GM18858 (cell line): ENCODE measurements around the gene TANGO6.
"Not testable (repeated sequence)": the region's sequence is repeated elsewhere in the genome, so short reads cannot be mapped to it uniquely, and the experiment has no call there.

Experiments
- ATAC-seq: cut with Tn5 transposase; IDR thresholded peaks from one replicate; pipeline ENCODE4 v1.9.1; 2021; ENCODE audit not compliant: unreplicated experiment

Gene TANGO6

GRCh38 chr16:68843482-68844210 is at the start of gene TANGO6:
TANGO6 (plus strand) TSS chr16:68843531; CDS start chr16:68843618, 87 bp downstream.
- peak; percentile 68 for ATAC-seq

GRCh38 chr16:68798398-68798797 is 44.9 kb upstream of the TANGO6 start:
- ATAC-seq = no peak

DNA sequence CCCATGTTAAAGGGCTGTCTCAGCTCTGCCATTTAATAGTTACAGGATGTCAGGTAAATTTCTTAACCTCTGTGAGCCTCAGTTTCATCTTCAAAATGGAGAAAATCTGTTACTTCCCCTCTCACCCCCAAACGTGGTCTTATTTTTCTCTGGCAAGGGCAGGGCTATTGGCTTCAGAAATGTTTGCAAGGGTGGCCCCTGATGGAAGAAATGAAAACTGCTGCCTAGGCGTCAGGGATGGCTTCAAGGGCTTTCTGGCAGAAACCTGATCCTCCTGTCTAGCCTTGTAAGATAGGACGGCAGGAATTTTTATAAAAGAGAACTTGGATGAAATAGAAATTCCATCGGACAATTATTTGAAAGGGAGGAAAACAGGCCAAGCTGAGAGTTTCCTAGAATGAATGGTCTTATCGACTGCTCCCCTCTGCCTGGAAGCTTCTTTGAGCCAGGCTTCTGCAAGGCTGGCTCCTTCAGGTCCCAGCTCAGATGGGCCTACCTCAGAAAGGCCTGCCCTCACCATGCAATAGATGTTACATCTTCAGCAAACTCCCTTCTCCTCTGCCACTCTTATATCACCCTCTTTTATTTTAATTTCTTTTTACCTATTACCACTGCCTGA is 43.0 kb upstream of the TANGO6 start:
- ATAC-seq = no peak

GRCh38 chr16:68802190-68802589 is 41.1 kb upstream of the TANGO6 start:
- no peak for ATAC-seq

DNA sequence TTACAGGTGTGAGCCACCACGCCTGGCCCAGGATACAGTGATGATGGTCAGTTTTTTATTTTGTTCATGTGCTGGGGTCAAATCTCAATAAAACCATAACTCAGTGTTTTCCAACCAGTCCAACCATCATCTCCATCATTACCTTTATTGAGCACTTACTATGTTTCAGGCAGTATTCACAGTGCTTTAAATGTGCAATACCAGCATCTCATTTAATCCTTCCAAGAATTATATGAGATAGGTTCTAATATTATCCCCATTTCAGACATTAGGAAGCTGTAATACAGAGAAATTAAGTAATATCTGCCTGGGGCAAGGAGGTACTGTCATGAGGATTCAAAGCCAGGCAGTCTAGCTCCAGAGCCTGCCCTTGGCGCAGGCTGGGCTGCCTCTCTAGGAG is 36.9 kb upstream of the TANGO6 start:
- no peak for ATAC-seq

DNA sequence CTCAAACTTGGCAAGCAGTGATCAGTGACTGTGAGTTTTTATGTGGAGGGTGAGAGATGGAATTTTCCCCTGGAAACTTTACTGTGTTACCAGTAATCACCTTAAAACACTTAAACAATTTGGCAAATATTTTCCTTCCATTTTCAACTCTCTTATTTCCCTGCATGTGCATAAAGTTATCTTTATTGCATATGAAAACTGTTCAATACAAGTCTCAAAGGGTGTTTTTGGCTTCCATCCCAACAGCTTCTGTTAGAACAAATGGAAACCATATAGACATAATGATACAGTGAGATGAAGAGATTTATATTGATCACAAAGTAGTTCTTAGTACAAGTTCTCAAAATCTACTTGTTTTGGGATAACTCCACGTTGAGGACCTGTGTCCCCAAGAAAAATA is 36.4 kb upstream of the TANGO6 start:
- no peak for ATAC-seq

- no peak for ATAC-seq
Measured at GRCh38 chr16:68814516-68814915, 28.8 kb upstream of the TANGO6 start.

DNA sequence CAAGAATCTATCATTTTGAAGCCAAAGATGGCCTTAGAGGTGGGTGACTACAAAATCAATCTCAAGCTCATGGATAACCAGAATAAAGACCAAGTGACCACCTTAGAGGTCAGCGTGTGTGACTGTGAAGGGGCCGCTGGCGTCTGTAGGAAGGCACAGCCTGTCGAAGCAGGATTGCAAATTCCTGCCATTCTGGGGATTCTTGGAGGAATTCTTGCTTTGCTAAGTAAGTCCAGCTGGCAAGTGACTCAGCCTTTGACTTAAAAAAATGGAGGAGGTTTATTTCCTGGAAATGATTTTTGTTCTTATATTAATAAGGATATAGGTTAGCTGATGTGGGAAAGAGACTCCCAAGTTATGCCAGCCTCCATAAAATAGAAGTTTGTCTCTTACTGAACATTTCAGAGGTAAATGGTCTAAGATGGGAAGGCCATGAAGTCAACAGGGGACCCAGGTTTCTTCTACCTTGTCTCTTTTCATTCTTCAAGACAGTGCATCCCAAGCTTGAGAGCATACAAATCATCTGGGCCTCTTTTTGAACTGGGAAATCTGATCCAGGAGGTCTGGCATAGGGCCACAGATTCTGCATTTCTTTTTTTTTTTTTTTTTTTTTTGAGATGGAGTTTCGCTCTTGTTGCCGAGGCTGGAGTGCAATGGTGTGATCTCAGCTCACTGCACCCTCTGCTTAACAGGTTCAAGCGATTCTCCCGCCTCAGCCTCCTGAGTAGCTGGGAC is 19.8 kb upstream of the TANGO6 start:
- ATAC-seq = no peak

DNA sequence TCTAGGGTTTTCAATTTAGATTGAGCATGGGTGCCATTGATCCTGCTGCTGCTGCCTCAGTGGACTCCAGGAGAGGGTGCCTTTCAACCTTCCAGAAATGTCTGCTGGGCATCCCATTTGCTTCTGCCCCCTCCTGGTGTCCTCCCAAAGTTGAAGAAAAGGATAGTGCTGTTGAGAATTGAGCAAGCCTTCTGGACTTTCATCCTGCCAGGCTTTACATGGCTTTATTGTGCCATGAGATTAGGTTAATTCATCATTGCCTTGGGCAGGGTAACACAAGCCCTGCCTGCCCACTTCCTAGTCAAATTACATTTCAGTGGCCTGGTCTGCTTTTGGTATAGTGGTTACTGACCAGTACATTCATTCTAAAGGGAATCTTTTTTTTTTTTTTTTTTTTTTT is 17.9 kb upstream of the TANGO6 start:
- no peak for ATAC-seq

GRCh38 chr16:68826652-68827051 is 16.7 kb upstream of the TANGO6 start:
- ATAC-seq = no peak

DNA sequence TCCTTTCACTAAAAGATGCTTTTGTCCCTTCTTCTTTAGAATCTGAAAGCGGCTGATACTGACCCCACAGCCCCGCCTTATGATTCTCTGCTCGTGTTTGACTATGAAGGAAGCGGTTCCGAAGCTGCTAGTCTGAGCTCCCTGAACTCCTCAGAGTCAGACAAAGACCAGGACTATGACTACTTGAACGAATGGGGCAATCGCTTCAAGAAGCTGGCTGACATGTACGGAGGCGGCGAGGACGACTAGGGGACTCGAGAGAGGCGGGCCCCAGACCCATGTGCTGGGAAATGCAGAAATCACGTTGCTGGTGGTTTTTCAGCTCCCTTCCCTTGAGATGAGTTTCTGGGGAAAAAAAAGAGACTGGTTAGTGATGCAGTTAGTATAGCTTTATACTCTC is 10.1 kb upstream of the TANGO6 start:
- ATAC-seq = no peak

DNA sequence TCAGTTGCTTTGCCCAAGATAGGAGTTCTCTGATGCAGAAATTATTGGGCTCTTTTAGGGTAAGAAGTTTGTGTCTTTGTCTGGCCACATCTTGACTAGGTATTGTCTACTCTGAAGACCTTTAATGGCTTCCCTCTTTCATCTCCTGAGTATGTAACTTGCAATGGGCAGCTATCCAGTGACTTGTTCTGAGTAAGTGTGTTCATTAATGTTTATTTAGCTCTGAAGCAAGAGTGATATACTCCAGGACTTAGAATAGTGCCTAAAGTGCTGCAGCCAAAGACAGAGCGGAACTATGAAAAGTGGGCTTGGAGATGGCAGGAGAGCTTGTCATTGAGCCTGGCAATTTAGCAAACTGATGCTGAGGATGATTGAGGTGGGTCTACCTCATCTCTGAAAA is 8.8 kb upstream of the TANGO6 start:
- ATAC-seq = no peak

DNA sequence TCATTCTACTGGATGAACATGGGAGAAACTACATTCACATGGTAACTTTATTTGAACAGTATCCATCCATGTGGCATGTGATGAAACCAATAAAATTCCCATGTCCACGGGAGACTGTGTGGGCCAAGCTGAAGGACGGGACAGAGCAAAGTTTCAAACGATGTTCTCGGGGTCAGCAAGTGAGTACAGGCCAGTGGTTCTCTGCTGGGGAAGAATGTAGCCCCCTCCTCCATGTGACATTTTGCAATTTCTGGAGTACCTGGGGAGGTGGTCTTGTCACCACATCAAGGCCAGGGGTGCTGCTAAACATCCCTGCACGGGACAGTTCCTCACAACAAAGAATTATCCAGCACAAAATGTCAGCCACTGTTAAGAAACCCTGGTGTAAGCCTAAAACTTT is 7.4 kb upstream of the TANGO6 start:
- no peak for ATAC-seq

DNA sequence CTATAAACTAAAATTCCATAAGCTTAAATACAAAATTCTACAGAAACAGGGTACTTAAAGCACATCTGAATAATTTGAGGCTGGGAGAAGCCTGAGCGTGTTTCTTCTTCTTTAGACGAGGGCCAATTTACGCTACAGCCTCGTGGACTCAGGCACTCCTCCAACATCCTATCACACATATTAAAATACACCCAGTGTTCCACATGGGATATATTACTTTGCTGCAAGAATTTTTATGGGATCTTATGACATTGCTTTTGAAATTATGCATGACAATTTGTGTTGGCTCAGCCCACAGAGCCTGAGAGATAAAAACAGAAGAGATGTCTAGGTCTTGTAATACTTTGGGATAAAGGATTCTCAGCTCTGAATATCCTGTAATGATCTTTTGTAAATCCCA is 3.5 kb upstream of the TANGO6 start:
- no peak for ATAC-seq

GRCh38 chr16:68842964-68843481 is 308 bp upstream of the TANGO6 start:
- not testable (repeated sequence) for ATAC-seq

GRCh38 chr16:68844211-68844564 is 857 bp downstream of the TANGO6 start:
- ATAC-seq = no peak

GRCh38 chr16:68848786-68849185 is 5.5 kb downstream of the TANGO6 start:
- ATAC-seq = no peak

- no peak for ATAC-seq
Measured at GRCh38 chr16:68850481-68850880, 7.2 kb downstream of the TANGO6 start.

DNA sequence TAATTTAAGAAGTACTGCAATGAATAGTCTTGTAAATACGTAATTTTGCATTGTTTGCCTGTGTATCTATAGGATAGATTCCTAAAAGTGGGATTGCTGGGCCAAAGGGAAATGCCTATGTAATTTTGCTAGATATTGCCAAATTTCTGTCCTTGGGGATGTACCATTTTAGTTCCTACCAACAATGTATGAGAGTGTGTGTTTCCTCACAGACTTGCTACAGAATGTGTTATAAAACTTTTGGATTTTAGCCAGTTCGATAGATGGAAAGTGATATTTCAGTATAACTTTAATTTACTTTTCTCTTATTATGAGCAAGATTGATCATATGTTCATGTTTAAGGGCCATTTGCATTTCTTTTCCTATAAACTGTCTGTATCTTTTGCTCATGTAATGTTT is 8.3 kb downstream of the TANGO6 start:
- ATAC-seq = no peak

GRCh38 chr16:68857479-68857878 is 14.1 kb downstream of the TANGO6 start:
- ATAC-seq = no peak

DNA sequence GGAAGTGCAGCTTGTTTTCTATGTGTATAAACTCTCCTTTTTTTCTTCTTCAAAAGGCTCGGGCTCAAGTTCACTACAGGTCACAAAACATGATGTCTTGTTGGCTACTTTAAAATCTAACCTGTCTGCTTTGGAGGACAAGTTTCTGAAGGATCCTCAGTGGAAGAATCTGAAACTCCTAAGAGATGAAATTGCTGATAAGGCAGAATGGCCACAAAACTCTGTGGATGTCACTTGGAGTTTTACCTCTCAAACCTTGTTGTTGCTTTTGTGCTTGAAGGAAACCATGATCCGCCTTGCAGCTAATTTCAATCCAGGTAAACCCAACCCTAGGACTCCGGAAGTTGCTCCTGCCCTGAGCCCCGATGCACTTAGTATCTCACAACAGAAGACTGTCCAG is 16.5 kb downstream of the TANGO6 start:
- no peak for ATAC-seq
